Astrocyte of the cerebellum (primary cell): Measurements from ENCODE around the gene AACS.

Experiments
- DNase-seq: peaks from one replicate; pipeline ENCODE4 v3.0.0-alpha.2; 2011; ENCODE audit warnings: low read depth
- H3K4me3 ChIP-seq: 2 replicates; pipeline ENCODE4 v1.5.1; 2011; ENCODE audit warnings: mild to moderate bottlenecking, low read depth, low read length, moderate library complexity
- CTCF ChIP-seq: IDR thresholded peaks from 2 replicates; pipeline ENCODE4 v1.5.1; 2012; ENCODE audit warnings: low read length, low read depth, moderate library complexity, mild to moderate bottlenecking; ENCODE audit errors: missing control alignments
- in situ Hi-C: cut with HindIII; loops from 2 replicates; pipeline ENCODE4 v1.10.0; 2017; ENCODE audit warnings: low sequenced_read_pairs

AACS gene

GRCh38 chr12:125121106-125121505 is 55.9 kb downstream of the AACS start:
- in situ Hi-C loops, result no loop called here
- H3K4me3 ChIP-seq, result no peak overlapping the region
- DNase-seq, result no peak
- TF ChIP-seq CTCF, result no peak

GRCh38 chr12:125122668-125123067 is 57.4 kb downstream of the AACS start:
- no peak overlapping the region for H3K4me3 ChIP-seq
- no peak for DNase-seq
- in situ Hi-C loops, result no loop called here
- TF ChIP-seq CTCF, result no peak

- no peak for DNase-seq
- in situ Hi-C loops, result no loop called here
- no peak for TF ChIP-seq CTCF
- H3K4me3 ChIP-seq, result no peak overlapping the region
Observed at GRCh38 chr12:125124320-125124966, 59.2 kb downstream of the AACS start.

- no peak for TF ChIP-seq CTCF
- H3K4me3 ChIP-seq, result no peak overlapping the region
- no peak for DNase-seq
- in situ Hi-C loops, result no loop called here
Observed at GRCh38 chr12:125125271-125125670, 60.0 kb downstream of the AACS start.

GRCh38 chr12:125128439-125129178 is 63.4 kb downstream of the AACS start:
- no peak for DNase-seq
- no peak for TF ChIP-seq CTCF
- in situ Hi-C loops, result no loop called here
- no peak overlapping the region for H3K4me3 ChIP-seq

- DNase-seq, result no peak
- H3K4me3 ChIP-seq, result no peak overlapping the region
- in situ Hi-C loops, result no loop called here
- TF ChIP-seq CTCF, result no peak
Observed at GRCh38 chr12:125129179-125129571, 63.9 kb downstream of the AACS start.
